ENCODE measurements around the gene NFX1.

The NFX1 gene

GRCh38 chr9:33260372-33260771 lies 29.9 kb upstream of the NFX1 start:
- H3K27ac Mint-ChIP-seq: peak overlapping the region in 1 of 2 donors; percentile 73
- no peak overlapping the region for H3K4me3 Mint-ChIP-seq
- H3K4me1 Mint-ChIP-seq: peaks cover 44% of the 10 kb centered on the region
- ATAC-seq: no peak
- H3K9me3 Mint-ChIP-seq: no peaks in the 10 kb centered on the region
- DNase-seq: no peak
- H3K27me3 Mint-ChIP-seq: no peaks in the 10 kb centered on the region

GRCh38 chr9:33263131-33264002 lies 26.9 kb upstream of the NFX1 start:
- ATAC-seq (peak; percentile 10), DNase-seq (peak; percentile 17 to 26)
- Mint-ChIP-seq H3K9me3 (no peaks in the 10 kb centered on the region), H3K4me1 (peaks cover 67% of the 10 kb centered on the region), H3K4me3 (peak overlapping the region; percentile 87 to 95), H3K27me3 (no peaks in the 10 kb centered on the region), H3K27ac (peak overlapping the region; percentile 96 to 99)

GRCh38 chr9:33264003-33264472 lies 26.3 kb upstream of the NFX1 start:
- no peaks in the 10 kb centered on the region for H3K27me3 Mint-ChIP-seq
- peak overlapping the region; percentile 96 to 99 for H3K27ac Mint-ChIP-seq
- peak overlapping the region; percentile 87 to 95 for H3K4me3 Mint-ChIP-seq
- H3K4me1 Mint-ChIP-seq: peaks cover 64% of the 10 kb centered on the region
- no peaks in the 10 kb centered on the region for H3K9me3 Mint-ChIP-seq
- no peak for DNase-seq
- peak; percentile 21 for ATAC-seq

- ATAC-seq (peak; percentile 89), DNase-seq (peak; percentile 99)
- H3K4me1 Mint-ChIP-seq: peaks cover 59% of the 10 kb centered on the region
Observed at GRCh38 chr9:33264473-33265177, 25.7 kb upstream of the NFX1 start, which contains the start of the genes BAG1 and CHMP5. Gene BAG1 (minus strand): TSS chr9:33264708. Gene CHMP5 (plus strand): TSS chr9:33265049. CDS start chr9:33265079, 30 bp downstream.

GRCh38 chr9:33265211-33265865 lies 25.0 kb upstream of the NFX1 start:
- H3K4me1 Mint-ChIP-seq: peaks cover 52% of the 10 kb centered on the region
- ATAC-seq (no peak), DNase-seq (no peak)
- peak overlapping the region; percentile 87 to 95 for H3K4me3 Mint-ChIP-seq
- peak overlapping the region; percentile 98 to 99 for H3K27ac Mint-ChIP-seq
- H3K9me3 Mint-ChIP-seq: no peaks in the 10 kb centered on the region
- H3K27me3 Mint-ChIP-seq: no peaks in the 10 kb centered on the region

More at GRCh38 chr9:33264473-33265177, 25.7 kb upstream of the NFX1 start, which contains the start of the genes BAG1 and CHMP5:
- H3K27ac Mint-ChIP-seq: peak within 1 kb of the TSS; percentile 98 to 99
- no peaks in the 10 kb centered on the region for H3K27me3 Mint-ChIP-seq
- H3K9me3 Mint-ChIP-seq: no peaks in the 10 kb centered on the region
- peak within 1 kb of the TSS; percentile 87 to 95 for H3K4me3 Mint-ChIP-seq

- peaks cover 44% of the 10 kb centered on the region for H3K4me1 Mint-ChIP-seq
- DNase-seq (no peak), ATAC-seq (no peak)
- no peaks in the 10 kb centered on the region for H3K27me3 Mint-ChIP-seq
- H3K4me3 Mint-ChIP-seq: peak overlapping the region in 1 of 2 donors; percentile 95
- no peaks in the 10 kb centered on the region for H3K9me3 Mint-ChIP-seq
- H3K27ac Mint-ChIP-seq: peak overlapping the region in 1 of 2 donors; percentile 2
Observed at GRCh38 chr9:33267151-33267767, 23.1 kb upstream of the NFX1 start.

- Mint-ChIP-seq H3K27ac (no peak overlapping the region), H3K4me3 (no peak overlapping the region), H3K27me3 (no peaks in the 10 kb centered on the region), H3K9me3 (no peaks in the 10 kb centered on the region), H3K4me1 (peaks cover 44% of the 10 kb centered on the region)
- DNase-seq: no peak
- ATAC-seq: no peak
Observed at GRCh38 chr9:33270146-33270545, 20.2 kb upstream of the NFX1 start.

- H3K4me1 Mint-ChIP-seq: peaks cover 27% of the 10 kb centered on the region
- H3K9me3 Mint-ChIP-seq: no peaks in the 10 kb centered on the region
- H3K27ac Mint-ChIP-seq: peak overlapping the region in 1 of 2 donors; percentile 67
- no peak for DNase-seq
- H3K27me3 Mint-ChIP-seq: no peaks in the 10 kb centered on the region
- no peak overlapping the region for H3K4me3 Mint-ChIP-seq
- ATAC-seq: no peak
Observed at GRCh38 chr9:33272061-33272460, 18.3 kb upstream of the NFX1 start.

GRCh38 chr9:33273266-33273971 lies 16.9 kb upstream of the NFX1 start:
- H3K9me3 Mint-ChIP-seq: no peaks in the 10 kb centered on the region
- ATAC-seq: no peak
- H3K27me3 Mint-ChIP-seq: no peaks in the 10 kb centered on the region
- peaks cover 26% of the 10 kb centered on the region for H3K4me1 Mint-ChIP-seq
- H3K4me3 Mint-ChIP-seq: no peak overlapping the region
- H3K27ac Mint-ChIP-seq: no peak overlapping the region
- DNase-seq: no peak

GRCh38 chr9:33273972-33274328 lies 16.4 kb upstream of the NFX1 start:
- H3K4me3 Mint-ChIP-seq: no peak overlapping the region
- H3K27me3 Mint-ChIP-seq: no peaks in the 10 kb centered on the region
- DNase-seq (no peak), ATAC-seq (no peak)
- H3K4me1 Mint-ChIP-seq: peaks cover 26% of the 10 kb centered on the region
- H3K9me3 Mint-ChIP-seq: no peaks in the 10 kb centered on the region
- H3K27ac Mint-ChIP-seq: no peak overlapping the region

- H3K4me3 Mint-ChIP-seq: no peak overlapping the region
- H3K9me3 Mint-ChIP-seq: no peaks in the 10 kb centered on the region
- no peak for ATAC-seq
- H3K27me3 Mint-ChIP-seq: no peaks in the 10 kb centered on the region
- H3K27ac Mint-ChIP-seq: no peak overlapping the region
- no peak for DNase-seq
- peaks cover 23% of the 10 kb centered on the region for H3K4me1 Mint-ChIP-seq
Observed at GRCh38 chr9:33277484-33277883, 12.8 kb upstream of the NFX1 start.

GRCh38 chr9:33285502-33285901 lies 4.8 kb upstream of the NFX1 start:
- ATAC-seq (no peak), DNase-seq (no peak)
- no peaks in the 10 kb centered on the region for H3K9me3 Mint-ChIP-seq
- peaks cover 25% of the 10 kb centered on the region for H3K4me1 Mint-ChIP-seq
- H3K4me3 Mint-ChIP-seq: no peak overlapping the region
- H3K27me3 Mint-ChIP-seq: no peaks in the 10 kb centered on the region
- no peak overlapping the region for H3K27ac Mint-ChIP-seq

- no peaks in the 10 kb centered on the region for H3K27me3 Mint-ChIP-seq
- H3K4me3 Mint-ChIP-seq: no peak overlapping the region
- peaks cover 0 to under 1% of the 10 kb centered on the region in 2 donors for H3K9me3 Mint-ChIP-seq
- peaks cover 34% of the 10 kb centered on the region for H3K4me1 Mint-ChIP-seq
- ATAC-seq (no peak), DNase-seq (peak; percentile 51 to 58)
- no peak overlapping the region for H3K27ac Mint-ChIP-seq
Observed at GRCh38 chr9:33287087-33287490, 3.2 kb upstream of the NFX1 start.

- no peak for ATAC-seq
- Mint-ChIP-seq H3K4me3 (peak overlapping the region in 1 of 2 donors; percentile 88), H3K27ac (peak overlapping the region in 1 of 2 donors; percentile 92)
Observed at GRCh38 chr9:33288235-33288634, 2.1 kb upstream of the NFX1 start.

More at GRCh38 chr9:33288235-33288634, 2.1 kb upstream of the NFX1 start:
- DNase-seq: no peak
- H3K27me3 Mint-ChIP-seq: no peaks in the 10 kb centered on the region
- peaks cover 45% of the 10 kb centered on the region for H3K4me1 Mint-ChIP-seq
- peaks cover 0 to 9% of the 10 kb centered on the region in 2 donors for H3K9me3 Mint-ChIP-seq
